Colon (tissue), 2 donors: Measurements from ENCODE around the gene AGMO.

ENCODE experiments used
- FAIRE-seq: peaks from 2 replicates; lab custom pipeline; 2012; peaks lifted over from hg19 to GRCh38; lab: Jason Lieb, UNC
- donor health status: control.
- donor health status: control.

Gene AGMO

DNA sequence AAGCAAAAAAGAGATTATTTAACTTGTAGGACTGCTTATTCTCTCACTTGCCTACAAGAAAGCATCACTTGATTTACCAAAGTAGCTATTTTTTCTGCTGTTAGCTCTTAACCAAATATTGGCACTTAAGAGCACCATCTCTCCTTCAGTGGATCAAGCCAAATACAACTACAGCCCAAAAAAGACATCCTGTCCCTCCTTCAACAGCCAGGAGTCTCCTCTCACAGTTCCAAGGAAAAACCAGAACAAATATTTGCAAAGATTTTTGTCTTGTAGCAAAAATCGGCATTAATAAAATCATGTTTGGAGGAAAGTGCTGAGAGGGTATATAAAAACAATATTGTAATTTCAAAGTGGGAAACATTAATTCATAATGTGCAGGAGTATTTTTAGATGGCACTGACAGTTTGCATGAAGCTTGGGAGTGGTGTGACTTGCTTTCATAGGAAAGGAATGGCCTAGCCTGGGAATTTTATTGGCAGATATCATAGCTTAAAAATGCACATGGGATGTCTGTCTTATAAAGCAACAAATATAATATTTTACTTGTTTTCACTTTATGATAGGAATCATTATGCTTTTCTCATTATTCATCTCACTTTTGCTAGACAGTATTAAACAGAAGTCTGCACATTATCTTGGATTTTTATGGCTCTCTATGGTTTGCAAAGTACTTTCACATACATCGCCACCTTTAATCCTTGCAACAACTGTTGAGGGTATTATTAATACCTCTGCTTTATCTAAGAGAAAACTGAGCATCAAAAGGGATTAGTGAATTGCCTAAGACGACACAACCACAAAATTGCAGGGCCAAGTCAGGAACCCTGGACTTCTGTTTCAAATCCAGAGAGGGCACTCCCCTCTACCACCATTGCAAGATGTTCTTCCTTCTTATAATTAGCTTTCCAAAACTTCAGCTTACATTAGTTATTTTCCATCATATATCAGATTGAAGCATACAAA, 103.5 kb downstream of the AGMO start:
- FAIRE-seq = no peak

DNA sequence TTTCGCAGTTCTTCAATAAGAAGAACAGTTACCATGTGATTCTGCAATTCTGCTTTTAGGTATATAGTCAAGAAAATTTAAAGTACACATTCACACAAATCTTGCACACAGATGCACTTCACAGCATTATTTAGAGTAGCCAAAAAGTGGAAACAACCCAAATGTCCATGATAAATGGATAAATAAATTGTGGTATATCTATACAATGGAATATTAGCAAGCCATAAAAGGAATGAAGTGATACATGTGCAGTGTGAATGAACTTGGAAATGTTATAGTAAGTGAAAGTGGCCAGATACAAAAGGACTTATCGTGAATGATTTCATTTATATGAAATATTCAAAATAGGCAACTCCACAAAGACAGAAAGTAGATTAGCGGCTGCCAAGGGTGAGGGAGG, 109.1 kb downstream of the AGMO start:
- FAIRE-seq = no peak

DNA sequence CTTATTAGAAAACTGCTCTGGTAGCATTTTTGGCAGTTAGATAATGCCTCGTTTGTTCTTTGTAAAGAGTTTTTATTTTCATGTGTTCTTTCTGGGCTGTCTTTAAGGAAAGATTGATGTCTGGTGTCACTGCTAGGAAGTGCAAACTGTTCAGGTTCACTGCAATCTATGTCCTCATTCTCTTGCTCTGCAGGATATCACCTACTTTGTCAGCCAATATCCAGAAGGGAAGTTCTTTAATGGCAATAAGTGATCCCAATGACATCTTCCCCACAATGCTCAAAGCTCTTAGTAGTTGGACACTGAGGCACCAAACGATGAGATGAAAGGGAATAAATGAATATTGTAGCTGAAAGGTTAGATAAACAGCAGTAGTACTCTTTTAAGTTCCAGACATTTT, 115.1 kb downstream of the AGMO start:
- FAIRE-seq = no peak

DNA sequence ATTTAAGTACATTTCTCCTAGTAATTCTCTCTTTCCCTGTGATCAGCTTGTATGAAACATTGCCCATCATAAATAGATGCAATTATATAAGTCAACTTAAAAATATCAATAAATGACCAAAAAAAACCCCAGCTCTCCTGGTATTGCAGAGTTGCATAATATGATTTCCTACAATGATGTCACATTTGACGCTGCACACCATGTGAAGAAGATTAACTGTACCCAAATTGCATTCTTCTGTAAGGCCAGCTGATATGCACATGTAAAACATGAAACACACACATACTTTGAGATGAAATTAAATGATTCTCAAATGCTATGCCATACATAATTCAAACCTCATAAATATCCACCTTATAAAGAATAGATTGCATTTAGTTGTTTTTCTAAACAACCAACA, 115.5 kb downstream of the AGMO start:
- no peak for FAIRE-seq

DNA sequence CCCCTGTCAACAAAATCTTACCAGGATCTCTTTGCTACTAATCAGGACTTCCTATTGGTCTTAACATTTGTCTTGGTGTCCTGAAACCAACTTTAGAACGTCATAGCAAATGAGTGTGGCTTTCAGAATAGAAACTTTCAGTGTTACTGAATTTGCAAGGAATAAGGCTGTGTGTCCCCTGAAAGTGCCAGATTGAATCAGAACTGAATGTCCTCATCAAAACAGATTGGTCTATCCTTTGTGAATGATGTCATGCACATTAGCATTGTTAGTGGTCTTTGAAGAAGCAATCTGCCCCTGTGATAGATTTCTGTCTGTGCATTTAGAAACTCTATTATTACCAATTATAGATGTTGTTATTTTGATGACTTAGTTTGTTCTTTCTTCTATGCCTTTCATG, 119.9 kb downstream of the AGMO start:
- FAIRE-seq = no peak

DNA sequence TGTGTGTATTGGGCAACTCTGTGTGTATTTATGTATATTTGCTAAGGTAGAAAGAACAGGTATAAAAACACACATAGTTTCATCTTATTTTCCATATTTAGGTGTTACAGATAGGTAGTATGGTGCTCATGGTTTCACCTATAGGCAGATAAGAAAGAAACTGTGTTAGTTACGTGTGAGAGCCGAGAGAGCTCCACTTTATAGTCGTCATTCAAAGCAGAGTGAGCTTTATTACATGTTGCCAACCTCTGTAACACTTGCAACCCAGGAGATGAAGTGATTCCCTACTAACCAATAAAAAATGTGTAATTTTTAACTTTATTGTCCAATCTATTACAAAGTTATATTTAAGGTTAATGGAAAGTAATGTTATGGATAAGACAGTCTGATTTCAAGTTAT, 121.3 kb downstream of the AGMO start:
- no peak for FAIRE-seq

DNA sequence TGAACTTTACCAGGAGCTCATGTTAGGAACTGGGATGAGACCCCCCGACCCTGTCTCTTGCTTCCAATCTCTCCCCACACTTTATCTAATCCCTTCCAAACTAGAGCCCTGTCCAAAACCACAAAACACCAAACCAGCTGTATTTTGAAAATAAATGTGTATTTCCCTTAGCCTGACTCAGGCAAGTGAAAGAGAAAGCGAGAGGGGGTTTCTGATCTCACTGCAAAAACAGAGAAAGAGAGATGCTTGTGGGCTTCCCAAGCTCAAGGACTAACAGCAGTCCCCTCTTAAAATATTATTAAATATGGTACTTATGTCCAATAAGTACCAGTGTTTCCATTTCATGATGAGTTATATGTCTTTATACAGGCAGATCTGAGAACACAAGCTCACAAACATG, 122.0 kb downstream of the AGMO start:
- FAIRE-seq = no peak

DNA sequence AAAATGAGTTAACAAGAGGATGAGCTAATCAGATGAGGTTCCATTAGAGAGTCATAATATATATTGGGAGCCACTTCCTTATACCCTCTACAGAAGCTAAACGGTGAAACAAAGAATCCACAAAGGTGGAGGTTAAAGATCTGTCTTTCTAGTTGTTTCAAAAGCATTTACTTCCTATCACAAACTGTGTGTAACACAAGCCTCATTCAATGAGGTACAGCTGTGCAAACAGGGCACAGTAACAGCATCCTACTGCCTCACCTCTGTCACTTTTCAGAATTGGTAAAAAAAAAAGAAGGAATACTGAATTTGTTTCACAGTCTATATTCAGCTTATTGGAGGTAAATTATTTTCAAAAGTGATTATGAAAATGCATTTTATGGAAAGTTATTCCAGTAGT, 128.7 kb downstream of the AGMO start:
- FAIRE-seq = no peak

DNA sequence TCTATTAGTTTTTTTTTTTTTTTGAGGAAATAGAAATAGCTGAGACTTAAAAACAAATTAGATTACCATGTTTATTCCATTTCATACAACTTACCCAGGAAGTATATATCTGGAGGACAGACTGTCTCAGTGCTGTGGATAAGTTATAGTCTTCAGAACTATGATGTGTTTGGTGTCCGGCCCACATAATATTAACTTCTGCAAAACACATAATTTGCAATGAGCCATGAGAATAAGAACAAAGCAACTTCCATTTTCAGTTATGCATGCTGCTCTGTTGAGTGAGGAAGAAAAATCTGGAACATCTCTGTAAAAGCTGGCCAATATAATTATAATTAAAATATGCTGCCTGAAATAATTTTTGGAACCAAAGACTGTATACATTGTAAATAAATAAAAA, 130.9 kb downstream of the AGMO start:
- FAIRE-seq = no peak

DNA sequence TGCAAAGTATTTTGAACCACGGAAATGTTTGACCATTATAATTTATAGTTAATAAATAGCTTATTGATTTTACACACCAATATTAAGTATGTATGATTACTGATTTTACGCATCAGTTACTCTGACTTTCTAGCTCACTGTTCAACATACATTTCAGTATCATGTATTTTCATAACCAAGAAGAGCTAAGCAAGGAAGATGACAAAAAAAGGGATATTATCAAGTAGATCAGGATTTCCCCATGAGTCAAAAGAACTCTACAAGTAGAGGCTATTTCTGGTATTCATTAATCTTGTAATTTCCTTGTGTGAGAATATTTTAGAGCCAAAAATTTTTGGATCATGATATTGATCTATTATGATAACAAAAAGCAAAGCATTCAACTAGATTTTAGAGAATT, 131.6 kb downstream of the AGMO start:
- no peak for FAIRE-seq

DNA sequence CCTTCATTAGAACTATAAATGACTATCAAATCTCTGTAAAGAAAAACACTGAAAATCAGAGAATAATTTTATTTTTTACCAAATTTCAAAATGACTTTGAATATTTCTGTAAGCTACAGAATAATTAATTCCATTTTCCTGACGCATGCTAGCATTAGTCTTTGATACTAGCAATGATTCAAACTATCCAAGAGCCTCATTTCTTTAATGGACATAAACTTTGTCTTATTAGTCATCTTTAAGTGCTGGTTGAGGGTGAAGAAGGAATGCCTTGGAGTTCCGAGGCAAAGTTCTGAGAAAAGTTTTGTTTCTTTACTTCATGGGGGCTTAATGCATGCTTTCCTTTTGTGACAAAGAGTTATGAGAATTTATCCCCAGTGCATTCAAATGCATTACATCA, 137.3 kb downstream of the AGMO start:
- no peak for FAIRE-seq

DNA sequence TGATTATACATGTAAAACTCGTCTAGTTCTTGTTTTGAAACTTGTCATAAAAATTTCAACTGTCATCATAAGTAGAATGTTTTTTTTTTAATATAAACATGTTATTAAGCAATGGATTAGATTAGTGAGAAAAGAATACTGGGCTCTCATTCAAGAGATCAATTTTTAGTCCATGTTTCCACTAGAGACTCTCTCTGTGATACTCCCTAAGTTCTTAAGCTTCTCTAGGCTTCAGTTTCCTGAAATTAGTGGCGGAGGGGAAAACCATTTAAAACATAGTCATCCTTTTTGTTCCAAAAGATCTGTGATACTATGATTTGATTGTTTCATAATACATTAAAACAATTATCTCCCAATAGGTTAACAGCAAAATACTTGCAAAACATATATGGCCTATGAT, 142.2 kb downstream of the AGMO start:
- no peak for FAIRE-seq

DNA sequence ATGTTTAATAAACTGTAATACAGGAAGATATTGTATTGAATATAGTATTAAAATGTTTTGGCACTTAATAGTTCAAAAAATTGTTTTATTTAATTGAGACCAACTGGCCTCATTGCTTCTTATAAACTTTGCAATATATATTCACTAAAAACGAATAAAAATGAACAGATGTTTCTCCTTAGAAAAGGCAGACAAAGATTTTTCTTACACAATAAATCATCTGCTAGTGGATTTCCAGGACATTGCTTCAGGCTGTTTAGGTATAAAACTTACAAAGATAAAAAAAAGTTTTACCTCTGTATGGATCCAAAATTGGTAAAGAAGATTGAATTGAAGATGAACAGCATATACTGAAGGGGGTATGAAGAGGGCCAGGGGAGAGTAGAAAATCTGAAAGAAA, 143.6 kb downstream of the AGMO start:
- no peak for FAIRE-seq

DNA sequence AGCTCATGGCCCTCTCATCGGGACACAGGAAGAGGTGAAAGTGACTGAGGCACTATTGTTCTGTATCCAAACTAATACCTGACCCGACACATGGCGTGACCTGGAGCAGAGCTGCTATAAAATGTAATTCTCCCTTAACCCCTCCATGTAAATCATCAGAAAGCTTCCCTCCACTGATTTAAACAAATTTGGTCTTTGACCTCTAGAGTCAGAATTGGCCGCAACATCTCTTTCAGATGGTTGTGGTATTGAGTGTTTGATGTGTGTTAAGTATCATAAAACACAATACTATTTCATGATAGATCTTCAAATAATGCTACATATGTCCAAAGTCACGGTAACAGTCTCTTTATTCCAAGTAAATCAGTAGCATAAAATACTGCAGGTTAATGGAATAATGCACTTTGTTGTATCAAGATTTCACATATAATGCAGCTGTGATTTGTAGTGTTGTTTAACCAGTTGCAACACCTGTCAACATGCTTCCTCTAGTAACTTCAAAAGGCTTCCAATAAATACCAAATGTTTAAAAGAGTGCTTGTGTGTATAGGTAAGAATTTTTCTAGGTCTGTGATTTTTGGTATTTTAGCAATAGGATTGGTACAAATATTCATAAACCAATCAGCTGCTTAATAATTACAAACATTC, 144.3 kb downstream of the AGMO start:
- no peak for FAIRE-seq

DNA sequence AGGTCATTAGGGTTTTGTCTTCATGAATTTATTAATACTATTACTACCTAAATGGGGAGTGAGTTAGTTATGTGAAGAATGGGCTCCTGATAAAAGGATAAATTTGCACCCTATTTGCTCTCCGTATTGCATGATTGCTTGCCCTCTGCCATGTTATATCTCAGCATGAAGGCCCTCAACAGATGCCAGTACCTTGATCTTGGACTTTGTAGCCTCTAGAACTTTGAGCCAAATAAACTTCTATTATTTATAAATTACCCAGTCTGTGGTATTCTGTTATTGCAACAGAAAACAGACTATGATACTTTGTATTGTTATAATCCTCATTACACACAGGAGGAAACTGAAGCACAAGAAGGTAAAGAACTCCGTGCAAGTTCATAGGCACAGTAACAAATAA, 150.8 kb downstream of the AGMO start:
- no peak for FAIRE-seq

DNA sequence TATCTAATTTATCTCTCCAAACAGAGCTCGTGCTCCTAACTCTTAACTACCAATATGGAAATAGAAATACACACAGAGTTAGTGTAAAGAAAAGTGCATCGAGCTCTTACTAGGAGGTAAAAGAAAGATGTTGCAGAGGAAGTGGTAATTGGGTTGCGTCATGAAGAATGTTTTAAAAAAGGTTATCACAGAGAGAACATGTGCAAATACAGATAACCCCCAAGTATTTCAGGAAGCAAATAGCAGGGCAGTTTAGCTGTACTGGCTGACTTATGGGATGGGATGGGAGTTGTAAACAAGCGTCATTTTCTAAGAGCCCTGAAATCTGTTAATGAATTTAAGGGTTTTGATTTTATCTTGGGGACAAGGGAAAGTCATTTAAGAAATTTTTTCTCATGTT, 153.9 kb downstream of the AGMO start:
- FAIRE-seq = no peak

DNA sequence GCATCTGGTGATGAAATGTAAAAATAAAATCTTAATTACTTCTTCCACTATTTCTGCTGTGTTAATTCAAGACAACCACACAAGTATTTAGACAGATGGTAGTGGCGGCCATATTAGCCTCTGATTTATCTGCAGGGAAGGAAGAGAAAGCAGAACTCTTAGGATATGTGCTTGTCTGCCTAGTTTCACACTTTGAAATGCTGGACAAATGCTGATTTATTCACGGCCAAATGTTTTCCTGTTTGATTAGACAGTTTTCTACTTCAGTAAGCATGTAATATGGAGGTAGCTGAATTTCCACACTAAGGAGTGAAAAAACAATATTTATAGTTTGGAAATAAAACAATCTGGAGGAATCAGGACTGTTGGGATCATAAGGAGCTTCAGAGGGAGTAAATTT, 158.1 kb downstream of the AGMO start:
- no peak for FAIRE-seq

DNA sequence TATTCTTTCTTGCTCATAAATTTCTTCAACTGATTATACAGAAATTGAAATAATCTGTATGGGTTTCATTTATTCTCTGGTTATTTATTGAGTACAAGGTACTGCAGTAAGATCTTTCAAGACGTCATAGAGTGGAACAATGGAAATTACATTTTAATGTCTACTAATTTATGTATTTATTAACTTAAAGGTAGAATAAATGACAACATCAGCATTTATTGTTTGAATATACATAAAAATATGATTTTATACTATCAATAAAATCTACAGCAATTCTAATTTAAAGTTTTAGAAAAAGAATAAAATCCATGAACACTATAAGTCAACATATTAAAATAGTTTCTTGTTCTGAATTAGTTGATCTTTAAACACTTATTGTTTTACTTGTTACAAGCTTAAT, 158.5 kb downstream of the AGMO start:
- FAIRE-seq = no peak

DNA sequence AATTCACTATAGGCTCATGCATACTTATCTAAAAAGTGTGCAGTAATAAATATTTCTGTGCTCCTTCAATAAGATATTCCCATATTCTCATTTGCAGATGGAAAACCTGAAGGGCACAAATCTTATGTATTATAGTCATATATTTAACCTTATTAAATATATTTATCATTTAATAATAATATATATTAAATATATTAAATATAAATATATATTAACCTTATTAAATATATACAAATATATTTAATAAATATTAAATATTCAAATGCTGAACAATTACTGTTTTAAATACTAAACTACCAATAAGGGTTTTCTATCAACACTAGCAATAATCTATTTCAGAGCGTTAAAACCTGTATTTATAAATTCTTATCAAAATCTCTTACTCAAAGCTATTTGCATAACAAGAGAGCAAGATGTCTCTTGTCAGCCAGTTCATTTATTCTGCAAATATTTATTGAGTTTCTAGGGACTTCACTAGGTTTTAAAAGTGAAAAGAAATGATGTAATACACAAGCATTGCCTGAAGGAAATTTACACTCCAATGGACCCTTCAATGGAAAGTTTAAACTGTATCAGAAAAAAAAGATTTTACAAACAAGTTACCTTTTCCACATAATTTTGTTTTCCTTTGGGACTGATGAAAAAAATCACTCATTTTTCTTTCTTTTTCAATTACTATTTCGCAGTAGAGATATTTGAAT, 159.2 kb downstream of the AGMO start:
- peak; percentile 36 for FAIRE-seq

DNA sequence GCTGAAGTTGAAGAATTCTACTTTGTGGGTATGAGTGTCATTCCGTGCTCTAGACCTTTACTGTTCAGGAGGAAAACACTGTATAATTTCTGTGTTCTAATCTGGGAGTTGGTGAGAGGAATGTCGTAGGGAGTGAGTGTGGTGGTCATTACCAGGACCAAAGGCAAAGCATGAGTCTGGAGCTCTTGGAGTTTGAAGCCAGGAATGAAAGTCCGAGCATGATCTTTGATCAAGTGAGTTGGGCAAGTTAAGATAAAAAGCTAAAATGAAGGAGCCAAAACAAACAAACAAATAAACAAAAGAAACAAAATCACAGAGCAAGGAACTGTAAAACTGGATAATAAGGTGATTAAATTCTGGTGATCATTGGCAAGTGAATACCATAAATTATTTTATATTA, 161.4 kb downstream of the AGMO start:
- no peak for FAIRE-seq

DNA sequence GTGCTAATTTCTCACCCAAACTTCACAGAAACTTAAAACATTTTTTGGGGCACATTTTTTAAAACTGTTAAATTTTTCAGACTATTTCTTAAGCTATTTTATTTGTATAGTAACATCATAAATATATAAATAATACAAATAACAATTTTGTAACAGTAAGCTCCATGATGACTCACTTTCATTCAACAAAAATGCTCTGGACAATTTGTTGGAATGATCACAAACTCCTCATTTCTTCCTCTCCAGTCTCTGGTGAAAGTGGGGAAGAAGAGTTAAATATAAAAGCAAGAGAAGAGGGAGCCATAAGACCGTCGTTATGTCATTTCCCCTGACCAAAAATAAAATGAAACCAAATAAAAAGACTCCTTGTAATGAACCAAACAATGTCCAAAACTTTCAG, 162.4 kb downstream of the AGMO start:
- FAIRE-seq = no peak

DNA sequence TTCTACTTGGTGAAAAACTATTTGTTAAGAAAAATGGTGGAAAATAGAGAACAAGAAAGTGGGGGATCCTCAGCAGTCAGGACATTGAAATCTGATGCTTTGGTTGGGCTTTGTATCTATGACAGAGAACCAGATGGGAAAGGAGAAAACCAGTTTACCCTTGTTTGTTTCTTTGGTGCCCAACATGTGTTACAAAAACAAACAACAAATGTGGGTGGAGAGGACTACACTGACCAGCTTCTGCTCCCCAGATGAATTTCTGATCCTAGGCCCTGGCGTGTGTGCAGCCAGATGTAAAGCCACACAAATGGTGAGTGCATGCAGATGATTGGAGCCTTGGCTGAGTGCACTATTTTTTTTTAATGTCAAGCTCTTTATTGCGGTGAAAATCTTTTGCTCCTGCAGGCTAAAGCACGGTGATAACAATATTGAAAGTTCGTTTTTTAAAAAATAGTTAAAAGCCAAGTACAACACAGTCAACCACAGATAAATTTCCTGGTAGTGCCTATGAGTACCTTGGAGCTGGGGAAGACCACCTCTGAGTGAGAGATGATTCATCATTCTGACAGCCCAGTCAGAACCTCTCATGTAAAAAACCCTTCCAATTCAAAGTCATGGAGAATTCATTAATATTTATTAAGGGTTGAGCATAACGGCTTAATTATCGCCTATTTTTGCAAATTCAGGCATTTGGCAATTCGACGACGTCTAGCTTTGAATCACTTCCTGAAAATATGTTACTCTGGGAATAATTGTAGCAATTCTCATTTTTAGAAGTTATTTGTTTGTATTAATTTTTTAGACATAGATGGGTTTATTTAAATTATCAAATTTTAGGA, 163.7 kb downstream of the AGMO start:
- FAIRE-seq = no peak
